Measurements from ENCODE around the gene ABLIM2. TPM values are rescaled to one million over a fixed set of nuclear protein-coding genes. Genes with fewer than 3 reads are reported as not detected.

Gene ABLIM2
- total RNA-seq, 1 donor, result 0.63 TPM

- Histone ChIP-seq H3K4me3 (ENCODE audit: low read length) (no peak overlapping the region), H3K27me3 (ENCODE audit: insufficient read depth, low read length) (no peaks in the 10 kb centered on the region), H3K9me3 (ENCODE audit: low read depth, low read length) (no peaks in the 10 kb centered on the region), H3K4me1 (ENCODE audit: insufficient read depth, low read length) (no peaks in the 10 kb centered on the region)
Observed at GRCh38 chr4:8055206-8055605, 103.4 kb downstream of the ABLIM2 start.

GRCh38 chr4:8053688-8054449 lies 104.7 kb downstream of the ABLIM2 start:
- H3K4me3 ChIP-seq (ENCODE audit: low read length), result no peak overlapping the region
- H3K9me3 ChIP-seq (ENCODE audit: low read depth, low read length), result no peaks in the 10 kb centered on the region
- no peaks in the 10 kb centered on the region for H3K27me3 ChIP-seq (ENCODE audit: insufficient read depth, low read length)
- no peaks in the 10 kb centered on the region for H3K4me1 ChIP-seq (ENCODE audit: insufficient read depth, low read length)

- no peak overlapping the region for H3K4me3 ChIP-seq (ENCODE audit: low read length)
- H3K4me1 ChIP-seq (ENCODE audit: insufficient read depth, low read length), result no peaks in the 10 kb centered on the region
- no peaks in the 10 kb centered on the region for H3K9me3 ChIP-seq (ENCODE audit: low read depth, low read length)
- no peaks in the 10 kb centered on the region for H3K27me3 ChIP-seq (ENCODE audit: insufficient read depth, low read length)
Observed at GRCh38 chr4:8052160-8052691, 106.4 kb downstream of the ABLIM2 start.

- H3K4me1 ChIP-seq (ENCODE audit: insufficient read depth, low read length), result no peaks in the 10 kb centered on the region
- no peaks in the 10 kb centered on the region for H3K27me3 ChIP-seq (ENCODE audit: insufficient read depth, low read length)
- H3K4me3 ChIP-seq (ENCODE audit: low read length), result no peak overlapping the region
- no peaks in the 10 kb centered on the region for H3K9me3 ChIP-seq (ENCODE audit: low read depth, low read length)
Observed at GRCh38 chr4:8051644-8052043, 107.0 kb downstream of the ABLIM2 start.

- Histone ChIP-seq H3K27me3 (ENCODE audit: insufficient read depth, low read length) (no peaks in the 10 kb centered on the region), H3K4me3 (ENCODE audit: low read length) (no peak overlapping the region), H3K9me3 (ENCODE audit: low read depth, low read length) (no peaks in the 10 kb centered on the region), H3K4me1 (ENCODE audit: insufficient read depth, low read length) (no peaks in the 10 kb centered on the region)
Observed at GRCh38 chr4:8050555-8051206, 107.9 kb downstream of the ABLIM2 start.

- Histone ChIP-seq H3K9me3 (ENCODE audit: low read depth, low read length) (no peaks in the 10 kb centered on the region), H3K27me3 (ENCODE audit: insufficient read depth, low read length) (no peaks in the 10 kb centered on the region), H3K4me3 (ENCODE audit: low read length) (no peak overlapping the region), H3K4me1 (ENCODE audit: insufficient read depth, low read length) (no peaks in the 10 kb centered on the region)
Observed at GRCh38 chr4:8050180-8050554, 108.4 kb downstream of the ABLIM2 start.

- Histone ChIP-seq H3K4me3 (ENCODE audit: low read length) (no peak overlapping the region), H3K27me3 (ENCODE audit: insufficient read depth, low read length) (no peaks in the 10 kb centered on the region), H3K4me1 (ENCODE audit: insufficient read depth, low read length) (no peaks in the 10 kb centered on the region), H3K9me3 (ENCODE audit: low read depth, low read length) (no peaks in the 10 kb centered on the region)
Observed at GRCh38 chr4:8048856-8049676, 109.5 kb downstream of the ABLIM2 start.

GRCh38 chr4:8047837-8048678 lies 110.6 kb downstream of the ABLIM2 start:
- no peaks in the 10 kb centered on the region for H3K4me1 ChIP-seq (ENCODE audit: insufficient read depth, low read length)
- H3K27me3 ChIP-seq (ENCODE audit: insufficient read depth, low read length), result no peaks in the 10 kb centered on the region
- no peak overlapping the region for H3K4me3 ChIP-seq (ENCODE audit: low read length)
- no peaks in the 10 kb centered on the region for H3K9me3 ChIP-seq (ENCODE audit: low read depth, low read length)

- no peaks in the 10 kb centered on the region for H3K27me3 ChIP-seq (ENCODE audit: insufficient read depth, low read length)
- H3K4me1 ChIP-seq (ENCODE audit: insufficient read depth, low read length), result no peaks in the 10 kb centered on the region
- no peaks in the 10 kb centered on the region for H3K9me3 ChIP-seq (ENCODE audit: low read depth, low read length)
- H3K4me3 ChIP-seq (ENCODE audit: low read length), result no peak overlapping the region
Observed at GRCh38 chr4:8046925-8047541, 111.6 kb downstream of the ABLIM2 start.

- no peaks in the 10 kb centered on the region for H3K9me3 ChIP-seq (ENCODE audit: low read depth, low read length)
- H3K27me3 ChIP-seq (ENCODE audit: insufficient read depth, low read length), result no peaks in the 10 kb centered on the region
- no peak overlapping the region for H3K4me3 ChIP-seq (ENCODE audit: low read length)
- H3K4me1 ChIP-seq (ENCODE audit: insufficient read depth, low read length), result no peaks in the 10 kb centered on the region
Observed at GRCh38 chr4:8045909-8046308, 112.7 kb downstream of the ABLIM2 start.

GRCh38 chr4:8044699-8045098 lies 113.9 kb downstream of the ABLIM2 start:
- no peak overlapping the region for H3K4me3 ChIP-seq (ENCODE audit: low read length)
- no peaks in the 10 kb centered on the region for H3K9me3 ChIP-seq (ENCODE audit: low read depth, low read length)
- H3K27me3 ChIP-seq (ENCODE audit: insufficient read depth, low read length), result no peaks in the 10 kb centered on the region
- H3K4me1 ChIP-seq (ENCODE audit: insufficient read depth, low read length), result no peaks in the 10 kb centered on the region

GRCh38 chr4:8044244-8044643 lies 114.4 kb downstream of the ABLIM2 start:
- Histone ChIP-seq H3K4me1 (ENCODE audit: insufficient read depth, low read length) (no peaks in the 10 kb centered on the region), H3K4me3 (ENCODE audit: low read length) (no peak overlapping the region), H3K27me3 (ENCODE audit: insufficient read depth, low read length) (no peaks in the 10 kb centered on the region), H3K9me3 (ENCODE audit: low read depth, low read length) (no peaks in the 10 kb centered on the region)

- no peaks in the 10 kb centered on the region for H3K27me3 ChIP-seq (ENCODE audit: insufficient read depth, low read length)
- H3K4me3 ChIP-seq (ENCODE audit: low read length), result no peak overlapping the region
- no peaks in the 10 kb centered on the region for H3K4me1 ChIP-seq (ENCODE audit: insufficient read depth, low read length)
- no peaks in the 10 kb centered on the region for H3K9me3 ChIP-seq (ENCODE audit: low read depth, low read length)
Observed at GRCh38 chr4:8043596-8043995, 115.0 kb downstream of the ABLIM2 start.

- Histone ChIP-seq H3K27me3 (ENCODE audit: insufficient read depth, low read length) (no peaks in the 10 kb centered on the region), H3K4me1 (ENCODE audit: insufficient read depth, low read length) (no peaks in the 10 kb centered on the region), H3K4me3 (ENCODE audit: low read length) (no peak overlapping the region), H3K9me3 (ENCODE audit: low read depth, low read length) (no peaks in the 10 kb centered on the region)
Observed at GRCh38 chr4:8041868-8042267, 116.7 kb downstream of the ABLIM2 start.

All from mononuclear cell (primary cell).